Fibroblast of lung (primary cell): Measurements from ENCODE around the gene PPP2CA. TPM values are rescaled to one million over a fixed set of nuclear protein-coding genes. Genes with fewer than 3 reads are reported as not detected.

Experiments
- DNase-seq, 2 donors: peaks; one replicate each; pipeline versions ENCODE4 v3.0.0 to v3.0.0-alpha.2; 2010; ENCODE audit warnings: low read depth in 2 of 2
- H2AFZ ChIP-seq: 2 replicates; pipeline ENCODE4 v1.5.1; 2012; ENCODE audit warnings: low read length, control low read depth, inconsistent platforms
- H3K27ac ChIP-seq: 2 replicates; pipeline ENCODE4 v1.5.1; 2011; ENCODE audit warnings: low read length, control low read depth; ENCODE audit not compliant: insufficient read depth
- H3K27me3 ChIP-seq: 2 replicates; pipeline ENCODE4 v1.5.1; 2011; ENCODE audit warnings: mild to moderate bottlenecking, low read length; ENCODE audit not compliant: control insufficient read depth, insufficient read depth
- H3K36me3 ChIP-seq: 2 replicates; pipeline ENCODE4 v1.5.1; 2011; ENCODE audit warnings: low read length; ENCODE audit not compliant: control insufficient read depth, insufficient read depth
- H3K4me1 ChIP-seq: 2 replicates; pipeline ENCODE4 v1.5.1; 2011; ENCODE audit warnings: low read length; ENCODE audit not compliant: control insufficient read depth, insufficient read depth; ENCODE audit errors: extremely low read depth
- H3K4me2 ChIP-seq: 2 replicates; pipeline ENCODE4 v1.5.1; 2011; ENCODE audit warnings: low read length, control low read depth; ENCODE audit not compliant: insufficient read depth; ENCODE audit errors: extremely low read depth
- H3K4me3 ChIP-seq, 4 experiments: fragments of 200-600 bp in 1 of 4; sonication (generic) in 1 of 4; replicated peaks in 1 of 4; 2 replicates each; pipeline ENCODE4 v1.5.1; 2011 to 2016; ENCODE audit warnings: low read length in 4 of 4, low read depth in 3 of 4, mild to moderate bottlenecking in 3 of 4, control low read depth in 2 of 4, inconsistent platforms in 1 of 4, mixed read lengths in 1 of 4; ENCODE audit not compliant: insufficient read depth in 1 of 4; ENCODE audit errors: control extremely low read depth in 1 of 4
- H3K79me2 ChIP-seq: 2 replicates; pipeline ENCODE4 v1.5.1; 2012; ENCODE audit warnings: mild to moderate bottlenecking, low read length, inconsistent platforms; ENCODE audit not compliant: control insufficient read depth, insufficient read depth
- H3K9ac ChIP-seq: 2 replicates; pipeline ENCODE4 v1.5.1; 2011; ENCODE audit warnings: mild to moderate bottlenecking, low read length, control low read depth; ENCODE audit not compliant: insufficient read depth
- H3K9me3 ChIP-seq: 2 replicates; pipeline ENCODE4 v1.5.1; 2012; ENCODE audit warnings: low read depth, low read length; ENCODE audit not compliant: control insufficient read depth, insufficient read depth
- H4K20me1 ChIP-seq: 2 replicates; pipeline ENCODE4 v1.5.1; 2011; ENCODE audit warnings: low read length; ENCODE audit not compliant: control insufficient read depth, insufficient read depth; ENCODE audit errors: extremely low read depth
- CTCF ChIP-seq, 2 donors: IDR thresholded peaks in 1 of 2; conservative IDR thresholded peaks in 1 of 2; 1 replicate in 1 of 2; 2 replicates in 1 of 2; pipeline ENCODE4 v1.5.1; 2011 to 2012; ENCODE audit warnings: low read length in 2 of 2, control low read depth in 1 of 2, inconsistent platforms in 1 of 2, low read depth in 1 of 2, mild to moderate bottlenecking in 1 of 2
- EZH2 ChIP-seq: IDR thresholded peaks from 2 replicates; pipeline ENCODE4 v1.5.1; 2012; ENCODE audit warnings: low read length, control low read depth, mild to moderate bottlenecking; ENCODE audit errors: missing control alignments
- polyA plus RNA-seq, 2 donors: library from polyadenylated mRNA; depleted of rRNA in 1 of 2; stranded (reverse) in 1 of 2; unstranded in 1 of 2; fragments of >200 nt; gene quantifications; 2 replicates each; pipeline ENCODE4 v1.2.1, GENCODE V29; 2011 to 2012; ENCODE audit warnings: missing spikeins in 1 of 2
- total RNA-seq: library from RNA; depleted of rRNA; stranded (reverse); fragments of >200 nt; gene quantifications from 2 replicates; pipeline ENCODE4 v1.2.1, GENCODE V29; 2014

Gene PPP2CA
- total and polyA plus RNA-seq, 2 donors (not counting 1 experiment from before 2014, with no cell fraction given), result 58.6 to 191 TPM

- no peaks in the 10 kb centered on the region for H3K27me3 ChIP-seq
- H3K4me3 ChIP-seq, result no peak overlapping the region
- H3K4me1 ChIP-seq, result peaks cover 11% of the 10 kb centered on the region
- H3K9me3 ChIP-seq, result no peaks in the 10 kb centered on the region
- H3K79me2 ChIP-seq, result no peaks in the 10 kb centered on the region
- H2AFZ ChIP-seq, result peak overlapping the region; percentile 37
- no peak overlapping the region for H3K4me2 ChIP-seq
- H3K36me3 ChIP-seq, result no peaks in the 10 kb centered on the region
- DNase-seq, result peak; percentile 70 to 92
- no peak overlapping the region for H3K9ac ChIP-seq
- H3K27ac ChIP-seq, result no peak overlapping the region
- TF ChIP-seq EZH2 (no peak), CTCF (conservative IDR thresholded peaks at IDR 0.05 in 1 of 2, IDR thresholded peaks at IDR 0.05 in 1 of 2; ENCODE audit: low read depth in 1 of 2, low read length in 2 of 2) (no peak)
- no peaks in the 10 kb centered on the region for H4K20me1 ChIP-seq
Measured at GRCh38 chr5:134252671-134253070, 26.8 kb upstream of the PPP2CA start.

GRCh38 chr5:134250949-134251348, 25.1 kb upstream of the PPP2CA start:
- peaks cover 17% of the 10 kb centered on the region for H3K4me1 ChIP-seq
- H3K27ac ChIP-seq, result no peak overlapping the region
- no peak overlapping the region for H3K4me3 ChIP-seq
- H3K9ac ChIP-seq, result no peak overlapping the region
- H3K36me3 ChIP-seq, result no peaks in the 10 kb centered on the region
- no peak overlapping the region for H2AFZ ChIP-seq
- H3K4me2 ChIP-seq, result no peak overlapping the region
- DNase-seq, result no peak
- no peaks in the 10 kb centered on the region for H4K20me1 ChIP-seq
- H3K27me3 ChIP-seq, result no peaks in the 10 kb centered on the region
- TF ChIP-seq EZH2 (no peak), CTCF (conservative IDR thresholded peaks at IDR 0.05 in 1 of 2, IDR thresholded peaks at IDR 0.05 in 1 of 2; ENCODE audit: low read depth in 1 of 2, low read length in 2 of 2) (no peak)
- no peaks in the 10 kb centered on the region for H3K79me2 ChIP-seq
- H3K9me3 ChIP-seq, result no peaks in the 10 kb centered on the region

GRCh38 chr5:134249469-134250379, 23.9 kb upstream of the PPP2CA start:
- DNase-seq, result peak in 1 of 2 donors; percentile 79
- no peak overlapping the region for H3K4me3 ChIP-seq
- peaks cover 17% of the 10 kb centered on the region for H3K4me1 ChIP-seq
- TF ChIP-seq CTCF (conservative IDR thresholded peaks at IDR 0.05 in 1 of 2, IDR thresholded peaks at IDR 0.05 in 1 of 2; ENCODE audit: low read depth in 1 of 2, low read length in 2 of 2) (no peak), EZH2 (no peak)
- H3K9ac ChIP-seq, result no peak overlapping the region
- H3K9me3 ChIP-seq, result no peaks in the 10 kb centered on the region
- no peaks in the 10 kb centered on the region for H3K79me2 ChIP-seq
- H3K4me2 ChIP-seq, result no peak overlapping the region
- H3K36me3 ChIP-seq, result no peaks in the 10 kb centered on the region
- no peak overlapping the region for H3K27ac ChIP-seq
- H4K20me1 ChIP-seq, result no peaks in the 10 kb centered on the region
- H3K27me3 ChIP-seq, result no peaks in the 10 kb centered on the region
- H2AFZ ChIP-seq, result no peak overlapping the region
